GM10266 (cell line): ENCODE measurements around the gene RETREG1.

Experiments used
- DNase-seq: peaks from one replicate; pipeline ENCODE4 v3.0.0; 2012; ENCODE audit errors: extremely low spot score
- TF ChIP-seq, protein P1 (sequence below): IDR thresholded peaks from 2 replicates; pipeline ENCODE4 v1.5.1; 2012; ENCODE audit warnings: mild to moderate bottlenecking, low read depth; ENCODE audit not compliant: control insufficient read depth, insufficient read depth; ENCODE audit errors: missing control alignments

Gene RETREG1

GRCh38 chr5:16536818-16537217 is 80.0 kb downstream of the RETREG1 start:
- DNase-seq = no peak
- TF ChIP-seq, protein P1, sequence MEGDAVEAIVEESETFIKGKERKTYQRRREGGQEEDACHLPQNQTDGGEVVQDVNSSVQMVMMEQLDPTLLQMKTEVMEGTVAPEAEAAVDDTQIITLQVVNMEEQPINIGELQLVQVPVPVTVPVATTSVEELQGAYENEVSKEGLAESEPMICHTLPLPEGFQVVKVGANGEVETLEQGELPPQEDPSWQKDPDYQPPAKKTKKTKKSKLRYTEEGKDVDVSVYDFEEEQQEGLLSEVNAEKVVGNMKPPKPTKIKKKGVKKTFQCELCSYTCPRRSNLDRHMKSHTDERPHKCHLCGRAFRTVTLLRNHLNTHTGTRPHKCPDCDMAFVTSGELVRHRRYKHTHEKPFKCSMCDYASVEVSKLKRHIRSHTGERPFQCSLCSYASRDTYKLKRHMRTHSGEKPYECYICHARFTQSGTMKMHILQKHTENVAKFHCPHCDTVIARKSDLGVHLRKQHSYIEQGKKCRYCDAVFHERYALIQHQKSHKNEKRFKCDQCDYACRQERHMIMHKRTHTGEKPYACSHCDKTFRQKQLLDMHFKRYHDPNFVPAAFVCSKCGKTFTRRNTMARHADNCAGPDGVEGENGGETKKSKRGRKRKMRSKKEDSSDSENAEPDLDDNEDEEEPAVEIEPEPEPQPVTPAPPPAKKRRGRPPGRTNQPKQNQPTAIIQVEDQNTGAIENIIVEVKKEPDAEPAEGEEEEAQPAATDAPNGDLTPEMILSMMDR = no peak

GRCh38 chr5:16536246-16536645 is 80.6 kb downstream of the RETREG1 start:
- TF ChIP-seq, protein P1 = no peak
- DNase-seq = no peak

GRCh38 chr5:16534280-16534679 is 82.5 kb downstream of the RETREG1 start:
- DNase-seq = no peak
- TF ChIP-seq, protein P1 = no peak

DNA sequence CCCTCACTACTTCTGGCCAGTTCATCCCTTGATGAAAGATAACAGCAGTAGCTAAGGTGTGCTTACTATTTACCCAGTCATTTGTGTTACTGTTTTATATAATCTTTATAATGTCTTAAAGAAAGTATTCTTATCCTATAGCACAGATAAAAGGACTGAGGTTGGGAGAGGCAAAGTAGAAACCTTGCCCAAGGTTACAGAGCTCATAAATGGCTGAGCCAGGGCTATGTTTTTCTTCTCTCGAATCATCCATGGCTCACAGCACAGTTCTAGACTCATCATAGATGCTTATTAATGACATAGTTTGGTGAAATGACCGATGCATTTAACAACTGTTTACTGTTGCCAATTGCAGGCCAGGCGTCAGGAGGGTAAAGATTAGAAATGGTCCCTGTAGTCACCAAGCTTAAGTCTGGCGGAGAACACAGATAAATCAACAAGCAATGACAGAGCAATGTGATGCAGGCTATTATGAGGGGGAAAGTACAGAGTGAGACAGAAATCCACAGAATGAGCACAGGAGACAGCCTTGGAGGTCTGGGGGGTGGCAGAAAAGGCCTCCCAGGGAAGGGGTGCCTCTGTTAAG is 85.6 kb downstream of the RETREG1 start:
- no peak for DNase-seq
- TF ChIP-seq, protein P1 = no peak

DNA sequence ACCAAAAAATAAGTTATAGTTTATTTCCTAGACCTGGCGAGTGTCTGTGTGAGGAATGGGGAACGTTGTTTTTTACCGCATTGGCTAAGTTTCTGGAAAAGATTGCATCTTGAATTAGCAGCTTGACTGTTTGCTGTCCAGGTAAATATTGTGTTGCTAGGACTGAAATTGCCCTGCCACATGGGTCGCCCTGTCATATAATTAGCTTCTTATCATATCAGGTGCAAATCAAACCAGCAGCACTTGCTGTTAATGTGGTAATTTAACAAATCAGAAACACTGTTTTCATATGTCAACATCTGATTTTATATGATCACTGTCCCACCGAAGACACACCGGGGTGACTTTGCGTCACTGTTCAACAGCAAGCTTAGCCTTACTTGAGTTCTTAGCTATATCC is 87.5 kb downstream of the RETREG1 start:
- TF ChIP-seq, protein P1 = no peak
- DNase-seq = no peak

DNA sequence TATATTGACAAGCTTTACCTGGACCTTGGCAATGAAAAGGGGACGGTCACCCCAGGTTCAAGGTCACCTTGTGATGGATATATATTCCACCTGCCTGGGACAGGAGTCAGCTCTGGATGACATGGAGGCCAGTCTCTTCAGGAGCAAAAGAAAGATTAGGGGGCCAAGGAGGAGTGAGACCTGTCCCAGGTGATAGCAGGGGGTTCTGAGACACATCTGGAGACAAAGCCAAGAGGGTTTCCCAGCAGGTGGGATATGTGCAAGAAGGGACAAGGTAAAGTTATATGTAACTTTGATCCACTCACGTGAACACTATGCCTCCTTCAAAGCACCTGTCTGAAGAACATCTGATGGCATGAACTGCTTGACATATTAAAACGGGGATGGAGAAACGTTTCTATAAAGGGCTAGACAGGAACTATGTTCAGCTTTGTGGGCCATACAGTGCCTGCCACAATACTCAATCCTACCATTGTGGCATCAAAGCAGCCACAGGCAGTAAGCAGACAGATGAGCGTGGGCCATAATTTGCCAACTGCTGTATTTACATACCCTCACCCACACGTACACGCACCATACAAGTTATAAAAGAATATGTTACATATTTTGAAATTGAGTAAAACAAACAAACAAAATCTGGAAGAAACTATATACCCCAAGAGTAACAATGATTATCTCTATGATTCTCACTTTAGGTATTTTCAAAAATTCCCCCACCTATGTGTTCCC is 88.3 kb downstream of the RETREG1 start:
- TF ChIP-seq, protein P1 = no peak

GRCh38 chr5:16525651-16526050 is 91.1 kb downstream of the RETREG1 start:
- DNase-seq = no peak
- TF ChIP-seq, protein P1 = no peak

More for the DNA sequence above, 88.3 kb downstream of the RETREG1 start:
- no peak for DNase-seq
